HG02884 (cell line): ENCODE results near the gene HEATR3.

Experiments
- ATAC-seq: cut with Tn5 transposase; IDR thresholded peaks from one replicate; pipeline ENCODE4 v1.9.1; 2021; ENCODE audit warnings: mild to moderate bottlenecking, moderate library complexity; ENCODE audit not compliant: unreplicated experiment

HEATR3 gene, protein sequence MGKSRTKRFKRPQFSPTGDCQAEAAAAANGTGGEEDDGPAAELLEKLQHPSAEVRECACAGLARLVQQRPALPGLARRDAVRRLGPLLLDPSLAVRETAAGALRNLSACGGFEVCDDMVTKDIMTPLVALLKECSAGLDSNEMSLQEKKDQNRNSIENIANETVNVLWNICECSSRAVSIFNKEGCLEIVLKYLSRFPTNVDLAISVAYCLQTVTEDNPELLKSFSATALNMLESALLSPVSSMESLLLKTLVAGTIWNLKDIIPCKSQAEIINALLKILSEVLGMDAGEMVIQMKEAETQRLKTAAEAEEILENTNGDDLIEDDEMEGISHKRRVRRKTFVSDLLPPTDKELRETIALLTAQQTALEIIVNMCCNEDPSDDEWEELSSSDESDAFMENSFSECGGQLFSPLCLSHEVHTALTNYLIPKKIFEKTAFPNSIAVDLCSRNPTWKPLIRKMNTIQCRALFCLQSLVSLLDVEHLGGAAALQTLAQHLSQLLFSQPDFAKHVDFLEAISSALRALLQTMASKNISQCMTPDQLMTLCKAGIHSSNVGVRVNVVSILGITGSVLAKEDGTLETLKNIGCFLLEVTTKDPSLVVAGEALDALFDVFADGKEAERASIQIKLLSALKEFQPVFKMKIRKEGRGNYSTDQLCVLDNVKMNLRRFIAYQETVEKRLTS

DNA sequence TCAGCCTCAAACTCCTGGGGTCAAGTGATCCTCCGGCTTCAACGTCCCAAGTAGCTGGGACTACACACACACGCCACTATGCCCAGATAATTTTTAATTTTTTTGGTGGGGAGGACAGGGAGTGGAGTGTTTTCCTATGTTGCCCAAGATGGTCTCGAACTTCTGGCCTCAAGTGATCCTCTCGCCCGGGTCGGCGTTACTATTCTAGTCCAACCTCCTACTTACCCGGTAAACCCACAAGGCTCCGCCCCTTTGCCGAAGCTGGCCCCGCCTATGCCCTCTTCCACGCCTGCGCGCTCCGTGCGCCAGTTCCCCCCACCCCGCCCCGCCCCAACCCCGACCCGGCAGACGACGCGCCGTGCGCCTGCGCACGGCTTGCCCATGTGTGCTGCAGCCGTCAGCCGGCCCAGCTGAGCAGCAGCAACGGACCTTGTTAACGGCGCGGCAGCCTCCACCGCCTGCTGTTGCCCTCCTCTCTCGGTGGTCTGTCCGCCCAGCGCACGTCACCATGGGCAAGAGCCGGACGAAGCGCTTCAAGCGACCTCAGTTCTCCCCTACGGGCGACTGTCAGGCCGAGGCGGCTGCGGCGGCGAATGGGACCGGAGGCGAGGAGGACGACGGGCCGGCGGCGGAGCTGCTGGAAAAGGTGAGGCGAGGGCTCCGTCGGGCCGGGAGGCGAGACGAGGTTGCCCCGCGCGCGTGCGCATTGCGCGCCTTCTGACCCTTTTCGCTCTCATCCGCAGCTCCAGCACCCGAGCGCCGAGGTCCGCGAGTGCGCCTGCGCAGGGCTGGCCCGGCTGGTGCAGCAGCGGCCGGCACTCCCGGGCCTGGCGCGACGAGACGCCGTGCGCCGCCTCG, at the start of gene HEATR3:
TSS of gene HEATR3 (plus strand) at position 347 of the 858 bp plus-strand sequence. CDS start at position 509, 162 bp downstream.
- peak; percentile 75 for ATAC-seq

DNA sequence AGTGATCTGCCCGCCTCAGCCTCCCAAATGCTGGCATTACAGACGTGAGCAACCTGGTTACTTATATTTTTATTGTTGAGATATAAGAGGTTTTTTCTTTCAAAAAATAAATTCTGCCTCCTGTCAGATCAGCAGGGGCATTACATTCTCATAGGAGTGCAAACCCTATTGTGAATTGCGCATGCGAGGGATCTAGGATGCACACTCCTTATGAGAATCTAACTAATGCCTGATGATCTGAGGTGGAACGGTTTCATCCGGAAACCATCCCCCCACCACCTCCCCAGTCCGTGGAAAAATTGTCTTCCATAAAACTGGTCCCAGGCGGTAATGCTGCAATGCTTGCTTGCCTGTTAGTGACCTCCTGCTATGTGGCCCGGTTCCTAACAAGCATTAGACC, 48.2 kb upstream of the HEATR3 start:
- no peak for ATAC-seq

DNA sequence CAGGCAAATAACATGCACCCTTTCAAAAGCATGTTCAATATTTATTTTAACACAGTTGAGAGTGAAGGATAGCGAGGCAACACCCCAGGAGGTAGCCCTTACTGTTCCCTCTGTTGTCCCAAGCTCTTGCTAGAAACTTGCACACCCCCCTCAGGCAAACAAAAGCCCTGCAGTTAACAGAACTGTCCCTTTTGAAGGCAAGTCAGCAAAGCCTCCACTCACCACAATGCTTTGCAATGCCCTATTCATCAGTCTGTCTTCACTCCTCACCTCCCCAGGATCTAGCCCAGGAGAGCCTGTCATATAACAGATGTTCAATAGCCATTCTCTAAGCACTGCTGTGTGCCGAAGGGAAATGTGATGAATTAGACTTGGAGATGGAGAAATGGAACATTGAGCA, 44.2 kb upstream of the HEATR3 start:
- no peak for ATAC-seq

DNA sequence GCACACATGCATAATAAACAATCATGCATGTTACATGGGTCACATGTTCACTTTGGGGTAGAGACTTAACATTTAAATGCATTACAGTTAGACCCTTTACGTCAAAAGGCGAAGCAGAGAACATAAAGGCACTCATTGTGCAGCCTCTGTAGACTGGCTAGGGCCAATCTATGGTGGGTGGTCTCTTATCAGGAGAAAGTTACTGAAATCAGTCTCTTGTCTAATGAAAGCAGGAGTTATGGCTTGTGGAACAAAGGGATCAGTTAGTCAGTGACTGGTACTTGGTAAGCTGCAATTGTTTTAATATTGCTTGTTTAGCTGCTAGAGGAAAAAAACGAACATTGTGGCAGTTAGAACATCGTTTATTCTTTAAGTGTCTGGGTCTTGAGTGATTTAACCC, 42.1 kb upstream of the HEATR3 start:
- no peak for ATAC-seq

DNA sequence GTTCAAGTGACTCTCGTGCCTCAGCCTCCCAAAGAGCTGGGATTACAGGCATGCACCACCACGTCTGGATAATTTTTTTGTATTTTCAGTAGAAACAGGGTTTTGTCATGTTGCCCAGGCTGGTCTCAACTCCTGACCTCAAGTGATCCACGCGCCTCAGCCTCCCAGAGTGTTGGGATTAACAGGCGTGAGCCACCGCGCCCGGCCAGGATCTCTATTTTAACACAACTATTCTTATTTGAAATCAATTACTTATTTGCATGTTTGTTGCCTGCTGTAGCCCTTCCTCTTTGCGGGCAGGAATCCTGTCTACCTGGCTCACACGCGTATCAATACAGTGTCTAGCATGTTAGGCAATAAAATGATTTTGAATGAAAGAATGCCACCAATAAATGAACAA, 41.6 kb upstream of the HEATR3 start:
- no peak for ATAC-seq

DNA sequence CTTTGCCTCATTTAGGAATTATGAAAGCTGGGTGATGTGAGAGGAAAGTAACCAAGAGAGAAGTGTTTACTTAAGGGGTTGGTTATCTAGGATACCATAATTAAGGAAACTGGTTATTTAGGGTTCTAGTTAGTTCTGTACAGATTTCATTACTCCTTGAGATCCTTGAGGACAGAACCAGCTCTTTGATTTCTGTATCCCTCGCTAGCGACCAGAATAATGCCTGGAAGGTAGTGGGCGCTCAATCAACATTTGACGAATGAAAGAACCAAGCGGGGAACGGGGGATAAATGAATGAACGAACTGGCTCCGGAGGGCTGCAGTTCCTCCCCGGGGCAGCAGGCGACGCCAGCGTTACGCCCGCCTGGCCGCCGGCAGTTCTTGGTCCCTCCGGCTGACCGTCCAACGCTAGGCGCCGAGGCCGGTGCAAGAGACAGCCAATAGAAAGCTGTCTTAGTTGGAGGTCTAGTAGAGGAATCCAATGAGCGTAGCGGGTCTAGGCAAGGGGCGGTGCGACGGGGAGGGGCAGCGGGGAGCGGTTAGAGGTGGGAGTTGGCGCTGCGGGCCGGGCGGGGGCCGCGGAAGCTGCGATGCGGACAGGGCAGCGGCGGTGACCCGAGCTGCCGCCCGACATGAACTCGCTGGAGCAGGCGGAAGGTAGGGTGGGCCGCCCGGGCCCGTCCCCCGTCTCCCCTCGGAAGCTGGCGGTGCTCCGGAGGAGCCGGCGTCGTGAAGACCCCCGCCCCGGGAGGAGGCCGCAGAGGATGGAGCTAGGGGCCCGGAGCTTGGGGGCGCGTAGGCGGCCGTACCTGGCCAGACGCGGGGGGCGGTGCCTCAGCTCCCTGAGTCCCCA, 40.9 kb upstream of the HEATR3 start, which contains the start of gene CNEP1R1:
TSS of gene CNEP1R1 (plus strand) at position 542 of the 853 bp plus-strand sequence. CDS start at position 633, 91 bp downstream.
- ATAC-seq, result peak; percentile 99

DNA sequence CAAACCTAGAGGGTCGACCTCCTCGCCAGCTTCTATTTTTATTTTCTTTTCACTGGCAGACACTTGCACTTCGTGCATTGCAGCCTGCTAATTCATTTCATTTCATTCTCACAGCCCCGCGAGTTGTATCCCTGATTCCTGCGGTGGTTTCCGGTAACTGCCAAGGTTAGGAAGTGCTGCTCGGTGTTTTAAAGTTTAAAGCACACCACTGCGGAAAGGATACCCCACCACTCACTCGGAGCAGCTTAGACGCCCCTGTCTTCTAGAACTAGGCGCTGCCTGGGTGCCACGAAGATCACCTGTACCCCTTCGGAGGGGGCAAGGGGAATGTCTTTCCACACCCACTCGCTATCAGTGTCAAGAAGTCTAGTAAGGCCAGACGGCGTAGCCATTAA, 40.2 kb upstream of the HEATR3 start:
- peak; percentile 1 for ATAC-seq

DNA sequence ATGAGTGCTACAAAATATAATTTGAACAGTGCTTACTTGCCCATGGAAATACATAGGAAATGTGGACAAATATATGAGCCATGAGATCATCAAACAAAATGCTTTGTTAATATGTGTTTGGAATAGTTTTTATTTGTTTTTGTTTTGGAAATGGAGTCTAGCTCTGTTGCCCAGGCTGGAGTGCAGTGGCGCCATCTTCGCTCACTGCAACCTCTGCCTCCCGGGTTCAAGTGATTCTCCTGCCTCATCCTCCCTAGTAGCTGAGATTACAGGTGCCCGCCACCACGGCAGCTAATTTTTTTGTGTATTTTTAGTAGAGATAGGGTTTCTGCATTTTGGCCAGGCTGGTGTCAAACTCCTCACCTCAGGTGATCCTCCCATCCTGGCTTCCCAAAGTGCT, 37.9 kb upstream of the HEATR3 start:
- ATAC-seq, result no peak

DNA sequence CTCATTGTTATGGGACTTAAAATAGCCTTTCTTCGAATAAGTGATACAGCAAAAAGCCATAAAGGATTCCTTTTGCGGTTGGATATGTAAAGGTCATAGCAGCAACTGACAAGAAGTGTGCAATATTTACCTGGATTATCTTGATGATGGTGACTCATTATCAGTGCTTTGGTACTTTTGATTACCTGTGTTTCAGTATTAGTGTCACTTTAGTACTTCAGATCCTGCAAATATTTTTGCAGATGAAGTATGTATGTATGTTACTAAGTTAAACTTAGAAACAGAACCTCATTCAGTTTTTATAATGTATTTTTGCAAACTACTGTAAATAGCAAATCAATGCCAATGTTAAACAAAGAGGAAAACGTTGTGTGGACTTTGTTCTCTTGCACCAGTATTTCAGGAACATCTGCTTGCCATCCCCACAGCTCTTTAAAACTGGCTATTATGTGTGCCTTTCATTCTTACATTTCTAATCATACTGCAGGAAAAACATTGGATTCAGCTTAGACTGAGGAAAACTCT, 30.2 kb upstream of the HEATR3 start:
- ATAC-seq, result no peak

DNA sequence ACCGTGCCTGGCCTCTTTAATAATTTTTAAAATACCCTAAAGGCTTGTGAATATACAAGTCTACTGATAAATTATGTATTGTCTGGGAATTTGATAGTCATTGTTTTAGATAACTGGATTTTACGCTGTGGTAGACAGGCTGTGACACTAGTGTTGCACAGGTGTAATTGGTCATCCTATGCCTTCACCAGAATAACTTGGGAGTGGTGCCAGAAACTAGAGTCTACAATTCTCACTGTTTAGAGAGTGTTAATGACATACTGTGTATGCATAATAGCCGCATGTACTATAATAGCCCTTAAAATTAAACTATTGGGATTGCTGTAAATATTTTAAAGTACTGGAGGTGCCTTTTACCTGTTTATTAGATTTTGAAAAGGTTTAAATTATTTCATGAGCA, 29.3 kb upstream of the HEATR3 start:
- ATAC-seq, result no peak

DNA sequence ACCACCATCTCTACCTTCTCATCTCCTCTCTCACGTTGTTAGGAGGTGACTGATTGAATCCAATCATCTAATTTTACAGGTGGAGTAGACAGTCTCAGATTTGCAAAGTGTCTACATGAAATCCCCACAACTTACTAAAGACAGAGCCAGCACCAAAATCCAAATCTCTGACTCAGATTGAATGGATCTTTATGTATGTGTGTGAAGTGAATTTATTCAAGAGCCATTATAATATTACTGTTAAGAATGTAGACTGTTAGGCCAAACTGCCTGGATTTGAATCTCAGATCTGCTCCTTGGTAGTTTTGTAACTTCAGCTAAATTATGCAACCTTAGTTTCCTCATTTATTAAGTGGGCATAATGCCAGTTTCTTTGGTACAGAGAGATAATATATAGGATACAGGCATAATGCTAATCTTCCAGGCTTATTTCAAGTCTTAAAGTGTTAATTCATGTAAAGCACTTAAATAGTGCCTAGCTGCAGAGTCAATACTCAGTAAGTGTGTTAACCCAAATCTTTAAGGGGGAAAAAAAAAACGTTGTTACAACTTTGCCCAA, 28.0 kb upstream of the HEATR3 start:
- no peak for ATAC-seq

DNA sequence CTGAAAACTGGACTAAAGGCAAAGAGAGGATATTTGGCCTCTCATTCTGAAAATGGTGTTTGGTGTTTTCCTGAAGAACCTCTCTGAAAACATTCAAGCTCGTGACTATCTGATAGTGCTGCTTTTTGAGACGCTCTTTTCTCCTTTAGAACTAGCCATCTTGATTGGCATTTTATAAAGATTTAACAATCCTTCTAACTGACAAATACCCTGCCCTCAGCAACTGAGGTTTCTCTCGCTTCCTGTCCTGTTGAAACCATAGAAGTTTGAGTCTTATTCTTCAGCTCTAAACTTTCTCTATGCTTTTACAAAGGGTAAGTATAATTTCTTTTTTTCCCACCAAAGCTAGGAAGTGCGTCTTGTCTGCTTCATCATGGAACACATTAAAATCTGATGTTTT, 27.5 kb upstream of the HEATR3 start:
- ATAC-seq, result no peak

DNA sequence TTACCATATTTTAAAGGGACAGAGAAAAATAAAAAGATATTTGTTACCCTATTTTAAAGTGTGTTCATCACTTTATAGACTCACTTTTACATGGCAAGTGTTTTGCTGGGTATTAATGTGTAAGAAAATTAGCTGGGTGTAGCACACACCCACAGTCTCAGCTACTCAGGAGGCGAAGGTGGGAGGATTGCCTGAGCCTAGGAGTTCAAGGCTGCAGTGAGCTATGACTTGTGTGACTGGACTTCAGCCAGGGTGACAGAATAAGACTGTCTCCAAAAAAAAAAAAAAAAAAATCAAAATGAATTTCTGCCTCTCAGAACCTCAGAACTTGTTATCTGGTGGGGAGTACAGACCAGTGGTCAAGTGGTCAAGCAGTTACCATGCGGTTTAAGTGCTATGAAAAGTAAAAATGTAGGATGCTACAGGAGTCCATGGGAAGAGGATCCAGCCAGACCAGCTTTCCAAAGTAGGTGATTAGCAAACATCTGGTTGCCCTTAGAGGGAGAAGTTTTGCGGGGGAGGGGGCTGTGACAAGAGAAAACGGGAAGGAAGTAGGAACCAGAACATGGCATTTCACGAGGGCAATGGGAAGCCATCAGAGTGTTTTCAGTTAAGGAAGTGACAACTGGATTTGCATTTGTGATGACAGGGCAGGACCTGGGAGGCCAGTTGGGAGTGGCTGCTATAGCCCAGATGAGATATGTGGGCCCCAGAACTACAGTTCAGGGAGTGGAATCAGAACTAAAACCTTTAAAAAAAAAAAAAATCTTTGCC, 26.8 kb upstream of the HEATR3 start:
- ATAC-seq, result no peak

DNA sequence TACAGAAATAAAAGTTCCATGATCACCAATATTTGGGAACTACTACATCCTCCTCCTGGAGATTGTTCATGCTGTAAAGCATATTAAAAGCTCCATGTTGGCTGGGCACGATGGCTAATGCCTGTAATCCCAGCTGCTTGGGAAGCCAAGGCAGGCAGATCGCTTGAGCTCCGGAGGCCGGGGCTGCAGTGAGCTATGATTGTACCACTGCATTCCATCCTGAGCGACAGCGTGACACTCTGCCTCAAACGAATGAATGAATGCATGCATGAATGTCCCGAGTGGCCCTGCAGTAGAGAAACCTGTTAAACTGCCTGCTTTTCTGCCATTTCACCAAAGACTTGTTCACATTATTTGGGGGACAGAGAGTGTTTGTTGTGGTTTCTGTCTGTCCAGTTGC, 25.8 kb upstream of the HEATR3 start:
- no peak for ATAC-seq

DNA sequence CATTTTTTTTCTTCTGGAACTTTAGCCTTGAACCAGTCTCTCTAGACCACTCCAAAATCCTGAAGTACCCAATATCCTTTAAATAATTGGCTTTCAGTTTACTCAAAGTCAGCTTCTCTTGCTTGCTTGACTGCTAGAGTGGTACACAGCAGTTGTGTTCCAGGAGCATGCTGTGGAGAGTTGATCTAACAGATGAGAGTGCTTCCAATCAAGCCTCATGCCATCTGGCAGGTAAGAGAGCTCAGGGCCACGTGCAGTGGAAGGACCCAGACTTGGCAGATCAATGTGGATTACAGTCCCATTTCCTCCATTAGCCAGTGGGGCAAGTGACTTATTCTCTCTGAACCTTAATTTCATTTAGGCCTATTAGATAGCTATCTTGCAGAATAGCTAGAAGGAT, 25.1 kb upstream of the HEATR3 start:
- ATAC-seq, result no peak

DNA sequence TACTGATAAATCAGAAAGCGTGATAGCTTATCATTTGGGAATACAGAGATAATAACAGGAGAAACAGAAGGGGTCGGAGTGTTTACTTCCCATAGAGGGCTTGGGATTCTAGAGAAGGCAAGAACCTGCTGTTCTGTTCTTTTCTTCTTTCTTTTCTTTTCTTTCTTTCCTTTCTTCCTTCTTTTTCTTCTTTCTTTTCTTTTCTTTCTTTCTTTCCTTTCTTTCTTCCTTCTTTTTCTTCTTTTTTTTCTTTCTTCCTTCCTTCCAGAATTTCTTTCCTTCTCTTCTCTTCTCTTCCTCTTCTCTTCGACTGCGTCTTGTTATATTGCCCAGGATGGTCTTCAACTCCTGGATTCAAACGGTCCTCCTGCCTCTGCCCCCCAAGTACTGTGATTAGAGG, 22.4 kb upstream of the HEATR3 start:
- ATAC-seq, result no peak

DNA sequence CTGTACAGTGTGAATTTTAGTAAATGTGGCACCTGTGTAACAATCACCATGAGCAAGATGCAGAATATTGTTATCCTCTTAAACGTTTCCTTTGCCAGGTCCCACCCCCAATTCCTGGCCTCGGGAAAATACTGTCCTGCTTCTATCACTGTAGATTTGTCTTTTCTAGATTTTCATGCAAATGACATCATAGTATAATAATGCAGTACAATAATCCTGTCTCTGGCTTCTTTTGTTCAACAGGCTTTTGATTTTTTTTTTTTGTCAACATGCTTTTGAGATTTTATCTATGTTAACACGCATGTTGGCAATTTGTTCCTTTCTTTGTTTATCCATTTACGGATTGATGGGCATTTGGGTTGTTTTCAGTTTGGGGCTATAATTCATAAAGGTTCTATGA, 20.4 kb upstream of the HEATR3 start:
- ATAC-seq, result no peak

DNA sequence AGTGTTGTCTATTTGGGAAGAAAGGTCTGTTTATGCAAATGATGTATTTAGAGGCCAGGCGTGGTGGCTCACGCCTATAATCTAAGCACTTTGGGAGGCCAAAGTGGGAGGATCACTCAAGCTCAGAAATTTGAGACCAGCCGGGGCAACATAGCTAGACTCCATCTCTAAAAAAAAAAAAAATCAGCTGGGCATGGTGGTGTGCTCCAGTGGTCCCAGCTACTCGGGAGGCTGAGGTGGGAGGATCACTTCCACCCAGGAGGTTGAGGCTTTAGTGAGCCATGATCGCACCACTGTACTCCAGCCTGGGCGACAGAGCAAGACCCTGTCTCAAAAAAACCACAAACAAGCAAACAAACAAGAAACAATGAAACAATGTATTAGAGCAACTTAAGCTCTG, 18.9 kb upstream of the HEATR3 start:
- no peak for ATAC-seq

DNA sequence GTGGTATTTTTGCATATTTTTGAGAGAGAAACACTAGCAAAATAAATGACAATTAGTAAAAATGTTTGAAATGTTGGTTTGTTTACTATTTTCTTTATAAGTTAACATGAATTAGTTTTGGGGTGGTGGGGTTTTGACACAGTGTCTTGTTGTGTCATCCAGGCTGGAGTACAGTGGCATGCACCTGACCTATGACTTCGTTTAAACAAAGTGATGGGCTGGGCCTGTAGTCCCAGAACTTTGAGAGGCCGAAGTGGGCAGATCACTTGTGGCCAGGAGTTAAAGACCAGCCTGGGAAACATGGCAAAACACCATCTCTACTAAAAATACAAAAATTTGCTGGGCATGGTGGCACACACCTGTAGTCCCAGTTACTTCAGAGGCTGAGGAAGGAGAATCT, 17.9 kb upstream of the HEATR3 start:
- ATAC-seq, result no peak
